Stimulated activated CD4-positive, alpha-beta T cell treated with anti-CD3 and anti-CD28 coated beads, Interleukin-1b, Interleukin-23, amount 100 ng/mL, for 48 hours (primary cell): ENCODE results near the gene GPR35.

Source experiments
- DNase-seq: peaks from one replicate; pipeline ENCODE4 v3.0.0-alpha.2; 2020

Gene GPR35

DNA sequence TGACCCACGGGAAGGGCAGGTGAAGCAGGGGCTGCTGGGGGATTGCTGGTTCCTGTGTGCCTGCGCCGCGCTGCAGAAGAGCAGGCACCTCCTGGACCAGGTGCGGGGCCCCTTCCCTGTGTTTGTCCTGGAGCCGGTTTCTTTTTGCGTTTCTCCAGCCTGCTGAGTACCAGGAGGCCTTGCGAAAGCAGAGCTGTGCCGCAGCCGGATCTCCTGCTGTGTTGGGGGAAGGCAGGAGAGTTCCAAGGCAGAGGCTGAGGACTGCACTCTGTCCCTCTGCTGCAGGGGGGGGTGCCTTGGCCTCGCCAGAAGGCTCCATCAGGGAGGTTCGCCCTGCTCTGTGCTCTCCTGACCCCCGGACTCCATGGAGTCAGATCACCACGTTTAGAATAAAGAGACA is 35.9 kb upstream of the GPR35 start:
- DNase-seq, result no peak

DNA sequence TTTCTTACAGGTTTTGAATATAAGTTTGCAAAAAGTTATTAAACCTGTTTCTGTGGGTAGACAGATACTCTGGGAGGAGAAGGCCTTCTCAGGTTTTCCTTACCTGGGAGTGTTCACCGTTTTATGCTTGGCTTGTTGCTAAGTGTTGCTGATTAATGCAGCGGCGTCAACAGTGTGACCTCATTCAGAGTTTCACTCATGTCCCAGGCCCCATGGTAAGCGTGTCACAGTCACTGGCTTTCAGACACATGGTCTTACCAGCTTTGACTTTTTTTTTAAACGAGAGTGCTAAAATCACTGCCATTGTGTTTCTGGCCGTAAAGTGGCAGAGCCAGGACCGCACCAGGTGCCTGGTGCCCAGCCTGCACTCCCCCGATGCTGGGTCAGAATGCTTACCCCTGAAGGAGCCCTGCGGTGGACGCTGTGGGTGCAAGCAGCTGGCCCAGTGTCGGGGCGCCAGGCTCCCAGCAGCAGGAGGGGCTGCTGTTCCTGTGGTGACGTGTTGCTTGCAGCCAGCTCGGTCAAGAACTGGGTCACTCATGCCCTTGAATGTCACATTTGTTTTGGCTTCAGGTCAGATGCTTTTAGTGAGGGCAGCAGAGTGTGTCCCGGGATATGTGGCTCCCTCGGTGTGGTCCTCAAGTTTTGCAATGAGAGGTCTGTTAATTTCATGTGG is 35.3 kb upstream of the GPR35 start:
- no peak for DNase-seq

DNA sequence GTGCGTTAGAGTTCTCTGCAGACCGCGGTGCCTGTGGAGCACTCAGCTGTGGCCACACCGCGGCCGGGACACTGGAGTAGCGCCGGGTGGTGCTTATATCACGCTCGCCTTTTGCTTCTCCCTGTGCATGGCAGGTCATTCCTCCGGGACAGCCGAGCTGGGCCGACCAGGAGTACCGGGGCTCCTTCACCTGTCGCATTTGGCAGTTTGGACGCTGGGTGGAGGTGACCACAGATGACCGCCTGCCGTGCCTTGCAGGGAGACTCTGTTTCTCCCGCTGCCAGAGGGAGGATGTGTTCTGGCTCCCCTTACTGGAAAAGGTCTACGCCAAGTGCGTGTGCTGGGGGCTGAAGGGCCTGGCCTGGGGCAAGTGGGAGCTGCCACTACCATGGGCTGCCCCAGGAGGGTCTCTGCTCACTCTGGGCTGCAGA is 34.6 kb upstream of the GPR35 start:
- no peak for DNase-seq

DNA sequence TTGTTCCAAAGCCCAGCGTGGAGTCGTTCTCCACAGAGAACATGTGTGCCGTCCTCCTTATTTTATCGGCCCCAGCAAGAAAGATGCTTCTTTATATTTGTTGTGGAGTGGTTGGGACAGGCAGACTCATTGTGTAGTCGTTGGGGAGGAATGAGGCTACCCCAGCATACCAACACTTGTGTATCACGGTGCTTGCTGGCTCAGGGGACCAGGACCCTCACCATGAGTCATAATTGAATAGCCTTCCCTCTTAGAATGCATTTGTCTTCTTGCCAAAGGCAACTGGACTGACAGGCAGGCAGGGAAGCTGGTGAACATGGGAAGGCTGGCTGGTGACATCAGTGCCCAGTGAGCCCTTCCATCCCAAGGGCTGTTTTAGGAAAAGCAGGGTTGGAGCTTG is 34.1 kb upstream of the GPR35 start:
- DNase-seq, result no peak

DNA sequence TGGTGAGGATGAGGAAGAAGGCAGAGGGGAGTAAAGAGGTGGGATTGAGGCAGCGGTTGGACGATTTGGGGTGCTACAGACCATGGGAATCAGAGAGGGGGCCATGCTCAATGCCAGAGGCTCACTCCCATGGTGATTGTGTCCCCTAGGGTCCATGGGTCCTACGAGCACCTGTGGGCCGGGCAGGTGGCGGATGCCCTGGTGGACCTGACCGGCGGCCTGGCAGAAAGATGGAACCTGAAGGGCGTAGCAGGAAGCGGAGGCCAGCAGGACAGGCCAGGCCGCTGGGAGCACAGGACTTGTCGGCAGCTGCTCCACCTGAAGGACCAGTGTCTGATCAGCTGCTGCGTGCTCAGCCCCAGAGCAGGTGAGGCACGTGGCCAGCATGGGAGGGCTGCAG is 33.5 kb upstream of the GPR35 start:
- DNase-seq, result no peak

DNA sequence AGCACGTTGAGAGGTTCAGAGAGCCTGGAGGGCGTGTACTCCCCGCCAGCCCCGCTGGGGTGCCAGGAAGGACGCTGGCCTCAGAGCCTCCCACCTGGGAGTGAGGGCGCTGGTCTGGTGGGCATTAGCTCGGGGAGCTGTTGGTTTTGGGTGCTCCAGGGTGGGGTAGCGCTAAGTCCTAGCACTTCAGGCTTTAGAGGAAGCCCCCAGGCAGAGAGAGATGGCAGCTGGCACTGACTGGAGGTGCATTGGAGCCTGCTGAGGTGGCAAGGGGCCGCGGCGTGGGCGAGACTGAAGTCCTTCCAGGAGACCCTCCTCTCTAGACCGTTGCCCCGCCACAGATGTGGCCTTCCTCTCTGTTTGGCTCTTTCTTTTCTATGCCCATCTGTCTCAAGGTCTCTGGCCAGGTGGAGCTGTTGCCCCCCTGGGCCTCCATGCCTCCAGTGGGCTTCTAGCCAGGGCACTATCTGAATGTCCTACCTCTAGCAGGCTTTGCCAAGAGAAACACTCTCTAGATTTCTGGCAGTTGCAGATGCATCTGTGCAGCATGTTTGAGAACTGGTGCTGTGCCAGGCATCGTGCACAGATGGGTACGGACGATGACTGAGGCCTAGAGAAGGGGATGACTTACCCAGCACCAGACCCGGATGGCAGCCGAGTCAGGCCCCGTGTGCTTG is 32.1 kb upstream of the GPR35 start:
- no peak for DNase-seq

DNA sequence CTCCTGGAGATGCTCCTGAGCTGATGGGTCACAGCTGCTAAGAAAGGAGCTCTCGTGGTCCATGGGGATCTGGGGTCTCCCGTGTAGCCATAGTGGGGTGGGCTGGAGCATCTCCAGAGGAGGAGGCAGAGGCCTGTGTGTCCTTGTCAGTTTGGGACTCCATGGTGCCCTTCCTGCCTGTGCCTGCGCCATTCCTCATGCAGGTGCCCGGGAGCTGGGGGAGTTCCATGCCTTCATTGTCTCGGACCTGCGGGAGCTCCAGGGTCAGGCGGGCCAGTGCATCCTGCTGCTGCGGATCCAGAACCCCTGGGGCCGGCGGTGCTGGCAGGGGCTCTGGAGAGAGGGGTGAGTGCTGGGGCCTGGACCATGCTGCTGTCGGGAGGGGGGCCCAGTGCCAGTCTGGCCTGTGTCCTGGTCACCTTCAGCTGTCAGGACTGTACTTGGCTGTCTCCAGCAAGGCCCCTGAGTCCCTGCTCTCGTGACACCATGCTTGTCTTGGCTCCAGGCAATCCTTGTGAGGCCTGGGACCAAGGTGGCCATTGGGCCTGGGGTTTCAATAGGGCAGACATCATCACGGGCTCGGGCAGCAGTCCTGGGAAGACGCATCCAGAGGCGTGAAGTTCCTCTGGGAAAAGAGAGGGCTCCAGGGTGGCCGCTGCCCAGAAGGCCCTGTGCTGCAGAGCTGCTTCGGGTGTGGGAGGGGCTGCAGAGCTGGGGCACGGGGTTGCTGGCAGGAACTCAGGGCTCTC is 31.4 kb upstream of the GPR35 start:
- DNase-seq, result no peak

DNA sequence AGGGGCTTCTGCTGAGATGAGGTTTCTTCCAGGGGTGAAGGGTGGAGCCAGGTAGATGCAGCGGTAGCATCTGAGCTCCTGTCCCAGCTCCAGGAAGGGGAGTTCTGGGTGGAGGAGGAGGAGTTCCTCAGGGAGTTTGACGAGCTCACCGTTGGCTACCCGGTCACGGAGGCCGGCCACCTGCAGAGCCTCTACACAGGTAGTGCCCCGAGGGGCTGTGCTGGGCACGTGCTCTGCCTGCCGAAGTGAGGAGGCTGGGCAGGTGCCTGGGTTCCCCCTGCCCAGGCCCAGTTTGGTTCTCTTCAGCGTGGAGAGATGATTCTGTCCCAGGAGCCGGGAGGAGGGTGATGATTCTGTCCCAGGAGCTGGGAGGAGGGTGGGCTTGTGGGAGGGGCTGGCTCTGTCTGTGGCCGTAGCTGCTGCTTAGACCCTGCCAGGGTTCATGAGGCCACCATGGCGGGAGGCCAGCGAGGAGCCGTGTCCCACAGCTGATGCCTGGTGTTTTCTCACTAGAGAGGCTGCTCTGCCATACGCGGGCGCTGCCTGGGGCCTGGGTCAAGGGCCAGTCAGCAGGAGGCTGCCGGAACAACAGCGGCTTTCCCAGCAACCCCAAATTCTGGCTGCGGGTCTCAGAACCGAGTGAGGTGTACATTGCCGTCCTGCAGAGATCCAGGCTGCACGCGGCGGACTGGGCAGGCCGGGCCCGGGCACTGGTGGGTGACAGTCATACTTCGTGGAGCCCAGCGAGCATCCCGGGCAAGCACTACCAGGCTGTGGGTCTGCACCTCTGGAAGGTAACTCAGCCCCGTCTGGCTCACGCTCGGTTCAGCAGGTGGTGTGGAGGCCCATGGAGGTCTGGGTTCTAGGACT is 30.5 kb upstream of the GPR35 start:
- DNase-seq, result no peak

DNA sequence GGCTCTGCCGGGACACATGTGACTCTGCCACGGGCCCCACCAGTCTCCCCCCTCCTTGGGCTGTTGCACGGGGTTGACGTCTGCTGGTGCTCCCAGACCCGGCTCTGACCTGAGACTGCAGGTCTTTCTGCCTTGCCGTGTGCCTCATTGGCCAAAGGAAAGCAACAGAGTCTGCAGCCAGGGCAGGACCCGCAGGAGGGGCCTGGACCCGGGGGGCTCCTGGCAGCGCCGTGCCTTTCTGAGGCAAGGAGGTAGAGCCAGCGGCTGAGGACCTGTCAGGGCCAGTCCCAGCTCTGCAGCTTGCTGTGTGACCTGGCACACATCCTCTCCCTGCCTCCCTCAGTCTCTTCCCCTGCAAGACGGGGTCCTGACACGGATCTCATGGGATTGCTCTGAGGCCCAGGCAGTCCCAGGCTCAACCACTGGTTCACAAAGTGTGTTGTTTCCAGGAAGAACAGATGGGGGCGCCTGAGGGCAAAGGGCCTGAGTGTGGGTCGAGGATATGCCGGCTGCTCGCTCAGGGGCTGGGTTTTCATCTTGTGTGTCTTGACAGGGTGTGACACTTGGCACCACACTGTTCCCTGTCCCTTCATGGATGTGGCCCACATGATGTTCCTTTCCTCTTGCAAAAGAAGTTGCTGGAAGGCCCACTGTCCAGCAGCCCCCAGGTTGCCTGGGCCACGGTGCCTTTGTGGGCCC is 29.8 kb upstream of the GPR35 start:
- DNase-seq, result peak; percentile 30

DNA sequence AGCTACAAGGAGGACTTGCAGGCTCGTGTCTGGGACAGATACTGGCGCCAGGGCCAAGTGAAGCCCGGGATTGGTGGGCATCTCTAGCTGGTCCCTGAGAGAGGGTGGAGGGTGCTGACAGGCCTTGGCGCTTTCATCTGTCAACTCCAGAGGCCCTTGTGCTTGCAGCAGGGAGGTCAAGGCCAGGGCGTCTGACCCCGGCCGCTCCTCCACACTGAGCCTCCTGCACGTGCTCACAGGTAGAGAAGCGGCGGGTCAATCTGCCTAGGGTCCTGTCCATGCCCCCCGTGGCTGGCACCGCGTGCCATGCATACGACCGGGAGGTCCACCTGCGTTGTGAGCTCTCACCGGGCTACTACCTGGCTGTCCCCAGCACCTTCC is 29.2 kb upstream of the GPR35 start:
- DNase-seq, result no peak

DNA sequence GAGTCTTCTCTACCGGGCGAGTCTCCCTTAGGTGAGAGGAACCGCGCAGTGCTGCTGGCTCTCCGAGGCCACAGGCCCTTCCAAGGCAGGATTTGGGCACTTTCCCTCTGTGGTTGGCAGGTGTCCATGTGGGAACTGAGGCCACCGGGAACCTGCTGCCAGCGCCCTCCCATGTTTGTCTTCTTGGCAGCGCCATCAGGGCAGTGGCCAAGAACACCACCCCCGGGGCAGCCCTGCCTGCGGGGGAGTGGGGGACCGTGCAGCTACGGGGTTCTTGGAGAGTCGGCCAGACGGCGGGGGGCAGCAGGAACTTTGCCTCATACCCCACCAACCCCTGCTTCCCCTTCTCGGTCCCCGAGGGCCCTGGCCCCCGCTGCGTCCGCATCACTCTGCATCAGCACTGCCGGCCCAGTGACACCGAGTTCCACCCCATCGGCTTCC is 28.8 kb upstream of the GPR35 start:
- no peak for DNase-seq

DNA sequence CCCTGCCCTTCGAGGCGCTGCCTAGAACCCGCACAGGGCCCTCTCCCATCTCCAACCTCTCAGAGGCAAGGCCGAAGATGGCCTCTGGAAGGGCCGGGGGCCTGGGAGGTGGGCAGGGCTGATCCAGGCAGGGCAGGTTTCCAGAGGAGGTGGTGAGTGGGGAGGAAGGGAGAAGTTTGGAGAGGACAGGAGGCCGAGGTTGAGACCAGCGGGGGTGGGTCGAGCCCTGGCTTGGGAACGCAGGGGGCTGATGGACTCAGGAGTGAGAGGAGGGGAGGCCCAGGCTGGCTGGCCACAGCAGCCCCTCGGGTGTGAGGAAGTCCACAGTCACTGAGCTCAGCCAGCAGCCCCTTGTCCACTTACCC is 28.2 kb upstream of the GPR35 start:
- DNase-seq, result no peak

DNA sequence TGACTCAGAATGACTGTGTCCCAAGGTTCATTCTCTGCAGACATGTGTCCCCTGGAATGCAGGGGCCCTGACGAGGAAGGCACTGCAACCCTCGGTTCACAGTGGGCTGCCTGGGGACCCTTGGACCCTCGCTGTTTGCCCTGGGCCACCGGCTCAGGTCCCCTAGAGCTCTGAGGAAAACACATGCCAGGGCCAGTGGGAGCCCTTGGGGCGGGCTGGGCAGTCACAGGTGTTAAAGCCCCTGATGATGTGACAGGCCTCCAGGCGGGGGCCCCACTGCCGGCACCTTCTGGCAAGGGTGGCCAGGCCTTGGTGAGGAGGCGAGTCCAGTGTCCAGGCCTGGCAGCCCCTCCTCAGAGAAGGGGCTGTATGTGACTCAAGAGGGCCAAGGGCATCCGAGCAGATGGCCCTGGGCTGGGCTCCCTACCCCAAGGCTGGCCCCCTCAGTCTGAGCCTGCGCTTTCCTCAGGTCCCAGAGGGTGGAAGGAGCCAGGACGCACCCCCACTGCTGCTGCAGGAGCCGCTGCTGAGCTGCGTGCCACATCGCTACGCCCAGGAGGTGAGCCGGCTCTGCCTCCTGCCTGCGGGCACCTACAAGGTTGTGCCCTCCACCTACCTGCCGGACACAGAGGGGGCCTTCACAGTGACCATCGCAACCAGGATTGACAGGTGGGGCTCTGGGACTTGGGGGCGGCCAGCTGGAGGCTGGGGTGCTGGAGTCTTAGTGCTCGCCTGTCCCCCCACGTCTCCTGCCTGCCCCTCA is 27.7 kb upstream of the GPR35 start:
- DNase-seq, result no peak

DNA sequence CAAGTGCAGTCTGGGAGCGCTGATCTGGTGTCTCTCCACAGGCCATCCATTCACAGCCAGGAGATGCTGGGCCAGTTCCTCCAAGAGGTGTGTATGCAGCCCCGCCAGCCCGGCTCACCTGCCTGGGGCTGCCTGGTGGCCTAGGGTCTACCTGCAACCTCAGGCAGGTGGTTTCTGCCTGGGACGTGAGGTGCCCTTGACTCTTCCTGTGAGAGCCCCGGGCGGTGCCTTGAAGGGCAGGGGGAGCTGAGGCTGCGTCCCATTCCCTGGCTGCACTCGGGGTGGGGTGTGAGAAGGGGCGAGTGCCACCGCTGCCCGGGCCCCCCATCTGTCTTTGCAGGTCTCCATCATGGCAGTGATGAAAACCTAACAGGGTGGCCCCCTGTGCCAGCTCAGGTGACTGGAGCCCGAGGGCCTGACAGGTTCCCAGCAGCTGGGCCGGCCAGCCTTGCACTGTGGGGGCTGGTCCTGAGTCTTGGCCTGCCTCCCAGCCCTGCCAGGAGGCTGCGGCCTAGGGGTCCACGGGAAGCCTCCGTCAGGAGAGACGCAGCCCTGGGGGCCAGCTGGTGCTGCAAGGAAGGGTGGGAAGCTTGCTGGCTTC is 26.9 kb upstream of the GPR35 start:
- no peak for DNase-seq

DNA sequence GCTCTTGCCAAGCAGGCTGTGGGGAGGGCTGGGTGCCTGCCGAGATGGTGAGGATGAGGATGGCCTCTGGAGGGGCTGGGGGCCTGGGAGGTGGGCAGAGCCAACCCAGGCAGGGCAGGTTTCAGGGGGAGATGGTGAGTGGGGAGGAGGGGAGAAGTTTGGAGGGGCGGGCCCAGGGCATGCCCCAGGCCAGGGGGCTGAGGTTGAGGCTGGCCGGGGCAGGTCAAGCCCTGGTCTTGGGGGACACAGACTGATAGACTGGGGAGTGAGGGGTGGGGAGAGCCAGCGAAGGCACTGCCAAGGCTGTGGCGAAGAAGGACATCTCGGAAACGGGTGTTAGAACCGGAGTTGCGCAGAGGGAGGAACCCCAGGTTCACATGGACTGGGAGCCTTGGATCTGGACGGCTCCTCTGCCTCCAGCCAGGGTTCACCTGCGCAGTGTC is 26.1 kb upstream of the GPR35 start:
- DNase-seq, result no peak

DNA sequence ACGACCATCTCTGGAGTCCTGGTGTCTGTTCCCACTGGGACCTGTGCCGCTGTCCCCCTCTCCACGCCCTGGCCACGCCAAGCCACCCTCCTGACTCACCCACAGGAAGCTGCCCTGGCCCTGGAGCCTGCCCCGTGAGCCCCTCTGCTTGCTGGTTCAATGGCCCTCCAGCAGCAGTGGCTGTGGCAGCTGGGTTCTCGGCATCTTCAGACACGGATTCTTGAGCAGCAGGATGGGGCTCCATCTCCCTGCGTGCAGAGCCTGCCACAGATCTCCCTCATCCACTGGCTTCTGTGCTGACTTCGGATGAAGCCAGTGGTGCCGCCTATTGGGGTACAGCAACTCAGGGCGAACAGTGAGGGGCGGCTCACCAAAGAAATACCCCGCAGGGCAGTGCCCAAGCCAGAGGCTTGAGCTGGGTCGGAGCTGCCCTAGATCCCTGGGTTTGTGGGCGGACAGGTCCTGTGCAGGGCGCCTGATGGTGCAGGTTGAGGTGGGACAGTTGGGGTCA is 24.8 kb upstream of the GPR35 start:
- DNase-seq, result no peak

DNA sequence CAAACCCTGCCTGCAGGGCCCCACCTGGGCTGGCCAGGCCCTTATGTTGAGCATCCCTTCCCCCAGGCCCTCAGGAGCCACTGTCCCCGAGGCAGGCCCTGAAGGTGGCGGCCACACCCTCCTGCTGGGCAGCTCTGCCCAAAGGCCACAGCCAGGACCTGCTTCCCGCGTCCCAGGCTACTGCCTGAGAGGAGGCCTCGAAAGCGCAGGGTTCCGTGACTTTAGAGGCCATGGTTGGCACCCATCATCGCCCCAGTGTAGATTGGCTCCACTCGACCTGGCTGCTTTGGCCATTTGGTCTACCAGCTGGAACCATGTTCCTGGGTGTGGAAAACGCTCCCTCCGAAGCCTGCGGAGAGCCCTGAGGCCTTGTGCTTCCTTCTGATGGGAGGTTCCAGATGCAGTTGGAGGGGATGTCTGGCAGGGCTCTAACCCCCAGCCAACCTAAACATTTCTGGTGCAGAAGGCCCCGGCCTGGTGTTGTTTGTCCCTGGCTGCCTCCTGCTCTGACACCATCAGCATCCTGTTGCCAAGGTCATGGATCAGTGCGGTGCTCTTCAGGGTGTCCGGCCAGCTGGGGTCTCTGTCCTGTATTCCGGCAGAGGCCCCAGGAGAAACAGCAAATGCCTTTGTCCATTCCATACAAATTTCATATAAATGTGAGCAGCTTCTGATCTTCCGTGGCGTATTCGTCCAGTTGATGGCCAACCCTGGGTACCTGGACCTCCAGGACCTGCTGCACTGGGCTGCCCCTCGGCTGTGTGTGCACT is 24.0 kb upstream of the GPR35 start:
- DNase-seq, result no peak

DNA sequence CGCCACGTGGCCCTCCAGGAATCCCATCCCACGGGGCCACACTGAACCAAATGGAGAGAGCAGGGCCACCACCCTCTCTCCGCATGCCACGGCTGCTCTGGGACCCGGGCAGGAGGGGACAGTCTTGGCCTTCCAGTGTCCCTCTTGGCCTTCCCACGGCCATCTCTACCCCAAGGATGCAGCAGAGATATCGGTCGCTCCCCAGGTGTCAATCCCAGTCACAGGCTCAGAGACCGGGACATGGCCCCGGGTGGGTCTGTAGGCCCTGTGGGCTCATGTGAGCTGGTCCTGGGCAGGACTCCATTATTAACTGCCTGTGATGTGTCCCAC is 23.5 kb upstream of the GPR35 start:
- no peak for DNase-seq

DNA sequence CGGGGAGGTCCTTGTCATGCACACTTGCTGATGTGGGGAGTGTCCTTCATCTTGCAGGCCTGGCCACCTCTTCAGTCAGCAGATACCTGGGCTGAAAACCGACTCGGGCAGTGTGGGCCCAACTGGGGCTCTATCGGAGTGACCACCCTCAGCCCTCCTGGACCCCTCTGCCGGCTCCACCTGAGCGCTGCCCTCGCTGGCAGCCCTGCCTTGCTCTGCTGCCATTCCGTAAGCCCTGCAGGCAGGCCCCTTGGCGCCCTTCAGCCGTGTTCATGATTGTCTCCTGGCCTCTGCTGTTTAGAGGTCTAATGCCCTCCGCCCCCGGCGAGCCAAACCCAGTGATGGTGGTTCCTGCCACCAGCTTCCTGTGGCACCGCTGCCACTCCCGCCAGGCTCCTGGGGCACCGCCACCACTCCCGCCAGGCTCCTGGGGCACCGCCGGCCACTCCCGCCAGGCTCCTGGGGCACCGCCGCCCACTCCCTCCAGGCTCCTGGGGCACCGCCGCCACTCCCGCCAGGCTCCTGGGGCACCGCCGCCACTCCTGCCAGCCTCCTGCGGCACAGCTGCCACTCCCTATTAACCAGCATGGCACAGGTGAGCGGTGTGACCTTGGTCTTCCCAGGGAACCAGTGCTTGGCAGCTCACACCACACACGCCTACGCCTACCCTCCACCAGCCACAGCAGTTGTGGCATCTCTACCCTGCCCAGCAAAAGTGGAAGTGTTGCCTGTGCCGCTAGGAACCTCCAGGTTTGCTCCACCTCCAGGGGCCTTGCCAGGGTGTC is 22.8 kb upstream of the GPR35 start:
- no peak for DNase-seq
